Activated CD8-positive, alpha-beta memory T cell treated with anti-CD3 and anti-CD28 coated beads for 48 hours (primary cell): ENCODE results near the gene ERP44.
"Not testable (repeated sequence)": the region's sequence is repeated elsewhere in the genome, so short reads cannot be mapped to it uniquely, and the experiment has no call there.

Source experiments
- DNase-seq, 3 experiments: peaks; one replicate each; pipeline ENCODE4 v3.0.0-alpha.2; 2020; ENCODE audit warnings: low read depth in 2 of 3, low spot score in 2 of 3

The ERP44 gene

GRCh38 chr9:100019541-100019940 is 79.3 kb downstream of the ERP44 start:
- no peak for DNase-seq

GRCh38 chr9:100014846-100015245 is 84.0 kb downstream of the ERP44 start:
- DNase-seq = no peak

- DNase-seq = no peak
Measured at GRCh38 chr9:100013573-100013972, 85.2 kb downstream of the ERP44 start.

- no peak for DNase-seq
Measured at GRCh38 chr9:100012279-100012678, 86.5 kb downstream of the ERP44 start.

- no peak for DNase-seq
Measured at GRCh38 chr9:100011062-100011681, 87.6 kb downstream of the ERP44 start.

- DNase-seq = no peak
Measured at GRCh38 chr9:99999797-100000196, 99.0 kb downstream of the ERP44 start.

- no peak for DNase-seq
Measured at GRCh38 chr9:99998866-99999265, 99.9 kb downstream of the ERP44 start.

GRCh38 chr9:99998266-99998665 is 100.5 kb downstream of the ERP44 start:
- no peak for DNase-seq

- not testable (repeated sequence) for DNase-seq
Measured at GRCh38 chr9:99990508-99990907, 108.3 kb downstream of the ERP44 start.

- DNase-seq = no peak
Measured at GRCh38 chr9:99986642-99987041, 112.2 kb downstream of the ERP44 start.

- no peak for DNase-seq
Measured at GRCh38 chr9:99980598-99980997, 118.2 kb downstream of the ERP44 start.

GRCh38 chr9:99978221-99978620 is 120.6 kb downstream of the ERP44 start:
- no peak for DNase-seq

GRCh38 chr9:99977033-99977792 is 121.6 kb downstream of the ERP44 start:
- no peak for DNase-seq

GRCh38 chr9:99973455-99973854 is 125.3 kb downstream of the ERP44 start:
- DNase-seq = no peak

GRCh38 chr9:99971410-99971809 is 127.4 kb downstream of the ERP44 start:
- DNase-seq = no peak

- no peak for DNase-seq
Measured at GRCh38 chr9:99970481-99970880, 128.3 kb downstream of the ERP44 start.

- no peak for DNase-seq
Measured at GRCh38 chr9:99967457-99967856, 131.3 kb downstream of the ERP44 start.

GRCh38 chr9:99966716-99967115 is 132.1 kb downstream of the ERP44 start:
- no peak for DNase-seq

- no peak for DNase-seq
Measured at GRCh38 chr9:99966001-99966400, 132.8 kb downstream of the ERP44 start.

- no peak for DNase-seq
Measured at GRCh38 chr9:99964336-99964735, 134.5 kb downstream of the ERP44 start.

- DNase-seq = no peak
Measured at GRCh38 chr9:99962680-99963261, 136.0 kb downstream of the ERP44 start.

- no peak for DNase-seq
Measured at GRCh38 chr9:99955606-99956005, 143.2 kb downstream of the ERP44 start.
